ENCODE data around the gene DNPEP. TPM values are rescaled to one million over a fixed set of nuclear protein-coding genes. Genes with fewer than 3 reads are reported as not detected.

The DNPEP gene
- total and polyA plus RNA-seq, 2 donors (not counting 3 experiments of a cell fraction or from before 2014, with no cell fraction given) = 40.4 to 77.5 TPM

- FAIRE-seq (no peak), DNase-seq (ENCODE audit: low read depth, low spot score) (no peak)
- TF ChIP-seq FOS (IDR thresholded peaks at IDR 0.05; ENCODE audit: borderline replicate concordance, insufficient read depth, low read length) (no peak), EZH2 (IDR thresholded peaks at IDR 0.05; ENCODE audit: borderline replicate concordance, low read depth, low read length, severe bottlenecking) (no peak), JUN (IDR thresholded peaks at IDR 0.05; ENCODE audit: borderline replicate concordance, insufficient read depth, insufficient read length, low read depth) (no peak), POLR2AphosphoS5 (IDR thresholded peaks at IDR 0.05; ENCODE audit: insufficient read depth, low read depth, low read length) (no peak), CTCF (IDR thresholded peaks at IDR 0.05; ENCODE audit: extremely low read depth in 1 of 2, insufficient read depth in 1 of 2, low read depth in 1 of 2, low read length in 2 of 2) (no peak), MYC (IDR thresholded peaks at IDR 0.05; ENCODE audit: low read depth, low read length) (no peak), MAX (IDR thresholded peaks at IDR 0.05; ENCODE audit: insufficient read depth, insufficient read length) (no peak), GATA2 (IDR thresholded peaks at IDR 0.05; ENCODE audit: insufficient read depth, insufficient read length, low read depth, low read length) (no peak), POLR2A (IDR thresholded peaks at IDR 0.05; ENCODE audit: low read depth, low read length) (no peak)
- H3K79me2 ChIP-seq (ENCODE audit: control insufficient read depth, insufficient read depth, low read length) = no peaks in the 10 kb centered on the region
- no peak overlapping the region for H3K9ac ChIP-seq (replicated peaks; ENCODE audit: extremely low read depth, insufficient read depth, low read length)
- dilution Hi-C loops (cut with MboI; ENCODE audit: extremely low pct_ligation_motif_present, low sequenced_read_pairs) (no loop called here), intact Hi-C loops (cut with micrococcal nuclease) (loop anchor here (10.0 kb wide), 1 partner anchor 816 kb away; the partner anchor contains the start of genes CNOT9 and USP37)
- CTCF ChIA-PET = no interaction called here
- POLR2A ChIA-PET = no interaction called here
- no peaks in the 10 kb centered on the region for H3K27me3 ChIP-seq (ENCODE audit: control insufficient read depth in 2 of 2, insufficient read depth in 2 of 2, low read length in 2 of 2)
- H4K20me1 ChIP-seq (replicated peaks; ENCODE audit: control insufficient read depth, extremely low read depth, insufficient read depth, low read length) = no peaks in the 10 kb centered on the region
- H3K4me2 ChIP-seq (ENCODE audit: insufficient read depth, low read length) = no peak overlapping the region
- no peaks in the 10 kb centered on the region for H3K9me3 ChIP-seq (replicated peaks; ENCODE audit: control insufficient read depth, insufficient read depth, low read length)
- no TSS peak for BruUV-seq (replicated peaks)
- H3K9me1 ChIP-seq (replicated peaks; ENCODE audit: control insufficient read depth, extremely low read depth, insufficient read depth, low read length) = no peaks in the 10 kb centered on the region
- H2AFZ ChIP-seq (ENCODE audit: low read depth, low read length) = no peak overlapping the region
- H3K27ac ChIP-seq (ENCODE audit: insufficient read depth, low read depth, low read length) = no peak overlapping the region
- peaks cover 0 to 34% of the 10 kb centered on the region in 2 experiments for H3K36me3 ChIP-seq (ENCODE audit: control insufficient read depth in 2 of 2, extremely low read depth in 1 of 2, insufficient read depth in 2 of 2, low read length in 2 of 2)
- H3K4me1 ChIP-seq (ENCODE audit: control insufficient read depth, extremely low read depth, insufficient read depth, low read length) = no peaks in the 10 kb centered on the region
- H3K4me3 ChIP-seq (replicated peaks in 1 of 3; ENCODE audit: insufficient read depth in 1 of 3, low read depth in 1 of 3, low read length in 3 of 3) = no peak overlapping the region
Observed at GRCh38 chr2:219380926-219381325, 6.8 kb downstream of the DNPEP start.
